DMS114 treated with DMSO at 0.1 percent for 48 hours (cell line): ENCODE results near the gene MAZ.
"Not testable (repeated sequence)": the region's sequence is repeated elsewhere in the genome, so short reads cannot be mapped to it uniquely, and the experiment has no call there.

Experiments used
- DNase-seq: peaks from one replicate; lab custom pipeline; 2025; ENCODE audit not compliant: unreplicated experiment; lab: John Stamatoyannopoulos, UW

Gene MAZ

GRCh38 chr16:29784157-29784556 lies 22.2 kb upstream of the MAZ start:
- DNase-seq, result no peak

GRCh38 chr16:29784901-29785500 lies 21.3 kb upstream of the MAZ start:
- peak; percentile 50 for DNase-seq

GRCh38 chr16:29787155-29787554 lies 19.2 kb upstream of the MAZ start:
- DNase-seq, result not testable (repeated sequence)

- no peak for DNase-seq
Measured at GRCh38 chr16:29789775-29790182, 16.6 kb upstream of the MAZ start.

GRCh38 chr16:29790183-29790948 lies 16.0 kb upstream of the MAZ start, which contains the start of gene KIF22:
Gene KIF22, plus strand, starts transcription at chr16:29790751. Its CDS starts 9 bp downstream, at chr16:29790760.
- peak; percentile 94 for DNase-seq

GRCh38 chr16:29790949-29791844 lies 15.1 kb upstream of the MAZ start:
- no peak for DNase-seq

GRCh38 chr16:29791845-29792807 lies 14.2 kb upstream of the MAZ start:
- no peak for DNase-seq

- DNase-seq, result not testable (repeated sequence)
Measured at GRCh38 chr16:29793153-29793552, 13.2 kb upstream of the MAZ start.

GRCh38 chr16:29794231-29794710 lies 12.1 kb upstream of the MAZ start:
- DNase-seq, result no peak

GRCh38 chr16:29802416-29802935 lies 3.9 kb upstream of the MAZ start:
- no peak for DNase-seq

GRCh38 chr16:29804020-29804419 lies 2.3 kb upstream of the MAZ start:
- no peak for DNase-seq

- peak; percentile 57 for DNase-seq
Measured at GRCh38 chr16:29804455-29805231, 1.7 kb upstream of the MAZ start.

- peak; percentile 96 for DNase-seq
Measured at GRCh38 chr16:29805232-29806098, 864 bp upstream of the MAZ start.

- no peak for DNase-seq
Measured at GRCh38 chr16:29806641-29807425, 504 bp downstream of the MAZ start.

GRCh38 chr16:29807426-29808218 lies 1.3 kb downstream of the MAZ start:
- peak; percentile 78 for DNase-seq

- DNase-seq, result no peak
Measured at GRCh38 chr16:29808219-29808900, 2.0 kb downstream of the MAZ start.
